GM18909 (cell line): Measurements from ENCODE around the gene KCNC1.

Experiments used
- ATAC-seq: cut with Tn5 transposase; IDR thresholded peaks from one replicate; pipeline ENCODE4 v1.9.1; 2021; ENCODE audit warnings: mild to moderate bottlenecking; ENCODE audit not compliant: unreplicated experiment, poor library complexity

KCNC1 gene

DNA sequence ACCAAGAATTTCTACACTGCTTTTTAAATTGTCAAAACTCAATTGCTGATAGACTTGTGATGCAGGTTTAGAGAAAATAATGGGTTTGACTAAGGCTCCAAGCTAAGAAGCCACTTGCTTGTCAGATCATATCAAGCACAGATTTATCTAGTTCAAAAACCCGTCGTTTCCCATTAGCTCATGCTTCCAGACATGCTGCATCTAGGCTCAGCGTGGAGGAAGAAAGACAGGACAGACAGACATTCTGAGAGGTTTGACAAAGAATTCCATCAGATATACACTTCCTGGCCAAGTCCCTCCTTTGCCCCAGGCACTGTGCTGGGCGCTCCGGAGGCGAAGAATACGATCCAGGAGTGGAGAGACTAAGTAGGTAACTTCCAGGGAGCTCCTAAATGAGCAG is 76.8 kb downstream of the KCNC1 start:
- no peak for ATAC-seq

DNA sequence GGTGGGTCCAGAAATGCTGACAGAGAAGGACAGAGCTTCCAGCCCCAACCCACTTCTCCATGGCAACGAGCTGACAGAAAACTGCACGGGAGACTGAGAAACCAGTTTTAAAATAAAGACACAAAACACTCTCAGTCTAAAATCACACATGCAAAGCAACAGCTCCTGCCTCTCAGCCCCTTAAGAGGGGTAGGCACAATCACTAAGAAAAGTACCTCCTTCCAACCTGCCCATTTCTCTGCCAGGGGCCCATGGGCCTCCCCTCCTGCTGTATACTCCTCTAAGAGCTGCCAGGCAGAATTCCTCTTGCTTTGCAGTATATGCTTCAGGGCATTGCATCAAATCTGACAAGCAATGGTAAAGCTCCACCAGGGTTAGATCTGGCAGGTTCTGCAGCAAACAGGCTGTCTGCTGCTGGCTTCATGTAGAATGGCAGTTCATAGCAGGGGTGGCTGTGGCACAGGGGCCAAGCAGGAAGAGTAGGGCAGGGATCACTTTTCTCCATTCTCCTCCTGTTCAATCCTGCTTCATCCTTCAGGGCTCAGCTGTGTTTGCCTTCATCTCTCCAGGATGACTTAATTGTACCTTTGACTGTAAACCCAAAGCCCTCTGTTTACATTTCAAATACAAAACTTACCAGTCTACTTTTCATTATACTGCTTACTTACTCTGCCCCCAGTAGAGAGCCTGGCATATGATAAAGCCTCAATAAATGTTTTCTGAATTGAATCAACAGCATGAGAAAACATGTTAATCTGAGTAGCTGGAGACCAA is 77.7 kb downstream of the KCNC1 start:
- no peak for ATAC-seq

DNA sequence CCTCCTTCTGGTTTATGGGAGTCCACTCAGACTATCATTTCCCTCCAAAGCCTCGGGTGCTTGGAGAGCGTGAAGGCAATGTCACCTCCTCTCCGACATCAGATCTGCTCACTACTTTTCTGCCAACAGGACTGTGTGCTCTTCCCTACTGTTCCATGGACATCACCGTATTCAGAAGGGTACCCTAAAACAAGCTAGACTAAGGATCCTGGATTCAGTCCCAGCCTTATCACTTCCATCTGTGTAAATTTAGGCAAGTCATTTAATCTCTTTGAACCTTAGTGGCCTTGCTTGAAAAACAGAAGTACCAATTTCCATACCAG is 78.2 kb downstream of the KCNC1 start:
- ATAC-seq = no peak

DNA sequence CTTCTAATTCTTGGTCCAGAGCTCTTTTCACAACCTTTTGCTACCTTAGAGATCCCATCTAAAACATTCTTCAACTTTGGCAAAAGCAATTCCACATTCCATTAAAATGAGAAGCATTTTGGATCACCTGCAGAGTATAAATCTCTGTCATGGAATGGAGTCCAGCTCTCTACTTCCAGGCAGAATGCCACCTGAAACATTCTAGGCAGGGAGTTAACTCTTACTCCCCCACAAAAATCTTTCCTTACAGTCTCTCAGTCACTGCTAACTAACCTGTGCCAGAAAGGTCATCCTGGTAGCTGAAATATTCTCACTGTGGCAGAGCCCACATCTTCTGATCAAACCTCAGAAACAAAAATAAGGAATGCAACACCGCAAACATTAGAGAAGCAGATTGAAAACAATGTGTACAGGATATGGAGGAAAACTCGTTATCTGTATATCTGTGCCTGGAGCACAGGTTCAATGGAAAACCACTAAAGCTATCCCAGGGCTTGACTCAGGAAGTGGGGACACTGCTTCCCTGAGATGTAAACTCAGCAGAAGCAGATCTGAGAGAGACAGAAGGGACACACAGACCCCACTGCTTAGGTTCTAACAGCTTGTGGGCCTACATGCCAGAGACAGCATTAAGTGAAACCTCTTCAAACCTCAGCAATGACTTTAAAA is 78.9 kb downstream of the KCNC1 start:
- no peak for ATAC-seq

DNA sequence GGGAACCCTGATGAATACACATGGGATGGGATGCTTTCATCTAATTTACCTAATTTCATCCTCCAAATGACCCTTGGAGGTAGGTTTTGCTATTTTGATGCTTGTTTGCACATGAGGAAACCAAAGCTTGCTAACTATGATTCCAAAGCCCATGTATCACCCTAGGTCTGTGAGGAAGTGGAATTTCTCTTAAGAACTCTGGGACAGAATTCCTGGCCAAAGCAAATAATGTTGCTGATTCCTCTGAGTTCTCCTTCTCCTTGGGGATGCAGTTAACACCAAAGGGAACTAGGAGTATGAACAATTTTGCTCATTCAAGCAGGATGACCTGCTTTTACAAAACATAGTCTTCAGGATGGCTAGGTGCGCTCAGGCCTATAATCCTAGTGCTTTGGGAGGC is 80.0 kb downstream of the KCNC1 start:
- no peak for ATAC-seq

DNA sequence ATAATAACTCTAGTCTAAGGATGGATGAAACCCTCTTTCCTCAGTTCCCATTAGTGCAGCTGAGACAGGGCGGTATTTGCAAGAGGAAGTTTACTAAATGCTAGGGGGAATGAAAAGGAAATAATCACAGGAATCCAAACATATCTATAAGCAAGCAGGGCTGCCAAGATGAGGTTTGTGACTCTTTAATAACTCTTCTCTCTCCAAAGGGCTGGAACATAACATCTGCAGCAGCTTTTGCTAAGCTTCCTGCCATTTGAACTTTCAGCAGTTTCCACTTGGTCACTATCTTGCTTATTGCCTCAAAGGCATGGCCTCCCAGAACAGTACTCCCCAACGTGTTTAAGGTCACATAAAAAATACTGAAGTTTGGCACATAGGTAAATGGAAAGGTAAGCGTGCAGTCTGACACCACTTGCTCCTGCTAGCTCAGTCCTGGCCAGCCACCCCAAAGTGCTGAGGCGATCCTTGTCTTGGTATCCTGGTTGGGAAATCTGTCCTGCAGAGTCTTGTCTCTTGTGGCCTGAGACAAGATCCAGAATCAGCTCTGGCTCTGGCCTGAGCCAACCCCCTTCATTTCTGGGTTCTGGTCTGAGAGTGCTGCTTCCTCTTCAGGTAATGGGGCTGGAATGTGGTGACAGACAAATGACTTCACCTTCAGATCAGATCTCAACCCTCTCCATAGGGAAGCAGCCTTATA is 81.8 kb downstream of the KCNC1 start:
- ATAC-seq = no peak

DNA sequence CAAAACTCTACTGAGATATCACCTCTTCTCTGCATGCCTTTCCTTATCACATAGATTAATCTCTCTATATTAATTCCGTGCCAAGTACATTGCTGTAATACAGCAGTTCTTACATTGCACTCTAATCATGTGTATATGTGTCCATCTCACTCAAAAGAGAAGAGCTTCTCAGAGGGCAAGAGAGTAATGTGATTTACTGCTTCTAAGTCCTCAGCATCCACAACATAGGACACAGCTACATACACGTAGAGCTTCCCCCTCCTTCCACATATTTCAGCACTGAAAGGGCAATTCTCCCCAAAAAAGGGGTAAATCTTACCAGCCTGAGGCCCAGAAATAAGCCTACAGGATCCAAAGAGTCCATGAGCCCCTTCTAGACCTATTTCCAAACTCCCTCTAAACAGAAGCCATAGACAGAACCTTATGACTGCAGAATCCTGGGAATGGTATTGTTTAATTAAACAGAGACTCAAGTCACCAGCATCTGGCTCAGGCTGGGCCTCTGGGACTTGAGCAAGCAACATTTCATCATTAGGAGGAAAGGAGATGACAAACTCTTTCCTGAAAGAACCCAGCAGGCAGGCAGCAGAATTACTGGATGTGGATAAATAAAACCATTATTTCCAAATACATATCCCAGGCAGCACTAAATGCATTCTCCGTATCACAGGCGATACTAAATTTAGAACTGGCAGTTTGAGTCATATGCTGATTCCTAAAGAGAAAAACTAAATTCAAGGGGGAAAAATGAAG is 87.2 kb downstream of the KCNC1 start:
- no peak for ATAC-seq

DNA sequence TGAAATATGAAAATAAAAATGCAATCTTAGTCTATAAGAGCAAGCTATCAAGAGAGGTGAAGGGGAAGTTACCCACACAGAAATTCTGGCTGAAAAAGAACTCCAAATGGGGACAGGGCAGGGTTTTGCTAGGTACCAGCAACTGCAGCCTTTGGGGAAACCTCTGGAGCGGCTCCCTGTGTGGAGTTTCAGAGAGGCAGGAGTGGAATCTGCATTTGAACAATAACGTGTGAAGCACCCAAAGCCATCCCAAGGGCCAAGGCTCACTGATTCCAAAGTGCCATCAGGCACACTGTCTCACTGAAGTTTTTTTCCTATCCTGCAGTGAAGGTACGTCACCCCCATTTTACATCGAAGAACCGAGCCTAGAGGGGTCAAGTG is 87.8 kb downstream of the KCNC1 start:
- no peak for ATAC-seq

DNA sequence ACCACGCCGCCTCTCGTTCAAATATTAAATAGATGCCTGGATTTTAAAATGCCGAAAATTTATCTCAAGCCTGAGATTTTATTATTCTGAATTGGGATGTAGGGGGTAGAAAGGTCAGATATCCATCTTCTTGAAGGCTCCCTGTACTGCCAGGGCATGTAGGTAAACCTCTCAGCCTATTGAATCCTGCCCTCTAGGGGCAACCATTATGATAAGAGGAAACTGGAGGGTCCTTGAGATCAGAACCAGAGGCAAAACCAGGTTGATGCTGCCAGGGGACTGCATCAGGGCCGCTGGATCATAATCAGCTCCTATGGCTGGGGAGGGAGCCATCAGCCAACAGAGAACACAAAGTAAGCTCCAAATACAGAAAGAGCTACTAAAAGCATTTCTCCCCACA is 92.4 kb downstream of the KCNC1 start:
- ATAC-seq = no peak

DNA sequence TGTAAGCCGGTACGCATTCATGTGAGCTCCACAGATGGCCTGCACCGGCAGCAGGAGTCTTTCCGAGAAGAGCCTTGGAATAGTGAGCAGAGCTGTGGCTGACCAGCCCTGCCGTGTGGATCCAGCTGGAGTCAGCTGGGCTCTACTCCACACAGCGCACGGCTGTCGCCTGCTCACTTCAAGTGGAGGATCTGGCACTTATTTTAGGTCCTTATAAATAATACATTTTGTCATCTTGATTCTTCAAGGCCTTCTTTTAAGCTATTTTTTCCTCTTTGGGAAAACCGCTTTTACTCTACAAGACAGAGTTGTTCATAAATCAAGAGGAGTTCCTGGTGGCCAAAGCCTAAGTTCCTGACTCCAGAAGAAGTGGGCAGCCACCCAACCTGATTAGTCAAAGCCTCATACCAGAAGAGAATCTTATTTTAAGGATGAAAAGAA is 93.8 kb downstream of the KCNC1 start:
- no peak for ATAC-seq

DNA sequence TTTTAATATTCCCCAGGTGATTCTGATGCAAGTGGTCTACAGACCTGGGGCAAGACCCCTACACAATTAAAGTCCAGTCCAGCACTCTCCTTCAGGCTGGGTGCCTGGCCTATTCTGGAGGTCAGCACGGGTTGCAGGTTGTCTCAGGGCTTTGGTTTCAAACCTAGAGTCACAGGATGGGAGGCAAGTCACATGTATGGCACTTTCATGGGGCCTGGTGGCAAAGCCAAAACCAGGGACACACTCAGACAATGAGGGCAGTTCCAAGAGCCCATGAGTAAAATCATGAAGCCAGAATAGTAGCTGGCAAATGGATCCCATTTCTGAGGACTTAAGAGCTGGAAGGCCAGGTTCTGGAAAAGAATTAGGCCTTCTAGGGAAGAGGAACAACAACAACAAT is 96.6 kb downstream of the KCNC1 start:
- no peak for ATAC-seq

DNA sequence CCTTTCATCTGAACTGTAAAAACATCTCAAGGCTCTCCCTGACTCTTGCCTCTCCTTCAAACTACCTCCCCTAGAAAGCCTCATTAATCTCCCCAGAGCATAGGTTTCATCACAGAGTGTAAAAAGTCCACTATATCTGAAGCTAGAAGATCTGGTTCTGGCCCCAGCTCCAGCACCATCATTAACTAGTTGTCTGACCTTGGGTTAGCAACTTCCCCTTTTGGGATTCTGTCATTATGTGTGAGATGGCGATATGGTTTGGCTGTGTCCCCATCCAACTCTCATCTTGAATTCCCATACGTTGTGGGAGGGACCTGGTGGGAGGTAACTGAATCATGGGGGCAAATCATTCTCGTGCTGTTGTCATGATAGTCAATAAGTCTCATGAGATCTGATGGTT is 97.3 kb downstream of the KCNC1 start:
- ATAC-seq = no peak
